SU-DHL-6 (cell line): ENCODE data around the gene SGCA.

Source experiments
- H2AFZ ChIP-seq: fragments of 200-600 bp; sonication (generic); 2 replicates; pipeline ENCODE4 v1.6.1; 2014; ENCODE audit warnings: low read depth, mild to moderate bottlenecking, moderate library complexity, mixed read lengths, antibody characterized with exemption, low read length; ENCODE audit not compliant: severe bottlenecking
- H3F3A ChIP-seq: fragments of 200-600 bp; shearing (Covaris generic); 2 replicates; pipeline ENCODE4 v1.6.0; 2016; ENCODE audit warnings: antibody characterized with exemption, mild to moderate bottlenecking; ENCODE audit not compliant: insufficient read depth
- H3K27ac ChIP-seq: fragments of 200-600 bp; sonication (generic); 2 replicates; pipeline ENCODE4 v1.5.1; 2016; ENCODE audit warnings: low read depth, mild to moderate bottlenecking, low read length, moderate library complexity, mixed read lengths
- H3K27me3 ChIP-seq: fragments of 200-600 bp; sonication (generic), shearing (Covaris generic); 2 replicates; pipeline ENCODE4 v1.6.0; 2014; ENCODE audit warnings: mild to moderate bottlenecking, low read length
- H3K36me3 ChIP-seq: fragments of 200-600 bp; sonication (generic); 2 replicates; pipeline ENCODE4 v1.6.1; 2014; ENCODE audit warnings: mild to moderate bottlenecking, low read length, mixed read lengths
- H3K4me2 ChIP-seq: fragments of 300-600, 200-600 bp; shearing (Covaris generic), sonication (generic); 2 replicates; pipeline ENCODE4 v1.6.0; 2014; ENCODE audit warnings: low read length, low read depth, mild to moderate bottlenecking; ENCODE audit not compliant: poor library complexity, severe bottlenecking
- H3K4me3 ChIP-seq: fragments of 200-600 bp; sonication (generic); 2 replicates; pipeline ENCODE4 v1.5.1; 2014; ENCODE audit warnings: antibody characterized with exemption, low read length, mild to moderate bottlenecking, mixed read lengths; ENCODE audit not compliant: insufficient read depth, poor library complexity, severe bottlenecking
- H3K79me2 ChIP-seq: fragments of 200-600 bp; sonication (generic); 2 replicates; pipeline ENCODE4 v1.6.1; 2014; ENCODE audit warnings: mild to moderate bottlenecking, low read length, moderate library complexity; ENCODE audit not compliant: insufficient read depth
- H3K9ac ChIP-seq: fragments of 200-600 bp; sonication (generic); 2 replicates; pipeline ENCODE4 v1.7.0; 2014; ENCODE audit warnings: mild to moderate bottlenecking, low read length
- H3K9me2 ChIP-seq: fragments of 200-600 bp; sonication (generic); replicated peaks from 2 replicates; pipeline ENCODE4 v1.6.1; 2014; ENCODE audit warnings: low read length; ENCODE audit not compliant: insufficient read depth
- H3K9me3 ChIP-seq: fragments of 200-600 bp; sonication (generic); 2 replicates; pipeline ENCODE4 v1.6.1; 2014; ENCODE audit warnings: low read length, mixed read lengths; ENCODE audit not compliant: insufficient read depth
- H4K20me1 ChIP-seq: fragments of 200-600 bp; sonication (generic); 2 replicates; pipeline ENCODE4 v1.6.1; 2014; ENCODE audit warnings: low read depth, mild to moderate bottlenecking, antibody characterized with exemption, low read length, moderate library complexity, mixed read lengths
- CTCF ChIP-seq: fragments of 200-600 bp; sonication (generic); IDR thresholded peaks from one replicate; pipeline ENCODE4 v1.5.1; 2017; ENCODE audit warnings: antibody characterized with exemption, mild to moderate bottlenecking, low read length, moderate library complexity; ENCODE audit not compliant: insufficient read depth, poor library complexity, severe bottlenecking
- EZH2phosphoT487 ChIP-seq: fragments of 200-600 bp; sonication (generic), shearing (Covaris generic); conservative IDR thresholded peaks from 2 replicates; pipeline ENCODE4 v1.6.1; 2018; ENCODE audit warnings: mild to moderate bottlenecking, antibody characterized with exemption, low read length, moderate library complexity, mixed read lengths

The SGCA gene

GRCh38 chr17:50133769-50134099, 32.1 kb upstream of the SGCA start:
- Histone ChIP-seq H3K9ac (no peak overlapping the region), H3F3A (0 out of 2 replicates have a peak, but pooled peaks cover 4% of the 10 kb centered on the region), H3K36me3 (peaks cover 6% of the 10 kb centered on the region; the same call in 1 of the 2 replicates), H3K79me2 (no peaks in the 10 kb centered on the region), H3K4me2 (no peak overlapping the region), H4K20me1 (no peaks in the 10 kb centered on the region), H3K9me2 (no peaks in the 10 kb centered on the region), H2AFZ (no peak overlapping the region), H3K9me3 (no peaks in the 10 kb centered on the region), H3K4me3 (no peak overlapping the region), H3K27ac (no peak overlapping the region), H3K27me3 (no peaks in the 10 kb centered on the region)
- no peak for TF ChIP-seq CTCF
- no peak for TF ChIP-seq EZH2phosphoT487

GRCh38 chr17:50134206-50135110, 31.3 kb upstream of the SGCA start:
- H3K9ac ChIP-seq = no peak overlapping the region

GRCh38 chr17:50135316-50136095, 30.3 kb upstream of the SGCA start:
- no peaks in the 10 kb centered on the region for H3K9me2 ChIP-seq
- 0 out of 2 replicates have a peak, but pooled peaks cover 4% of the 10 kb centered on the region for H3F3A ChIP-seq
- H3K9me3 ChIP-seq = no peaks in the 10 kb centered on the region
- H4K20me1 ChIP-seq = no peaks in the 10 kb centered on the region
- H3K27ac ChIP-seq = no peak overlapping the region
- H3K4me3 ChIP-seq = no peak overlapping the region
- H2AFZ ChIP-seq = no peak overlapping the region
- H3K27me3 ChIP-seq = no peaks in the 10 kb centered on the region
- H3K9ac ChIP-seq = no peak overlapping the region
- H3K36me3 ChIP-seq = peaks cover 15% of the 10 kb centered on the region
- no peak for TF ChIP-seq EZH2phosphoT487
- TF ChIP-seq CTCF = no peak
- no peak overlapping the region for H3K4me2 ChIP-seq
- H3K79me2 ChIP-seq = no peaks in the 10 kb centered on the region

More at GRCh38 chr17:50134206-50135110, 31.3 kb upstream of the SGCA start:
- Histone ChIP-seq H3K4me3 (no peak overlapping the region), H3K79me2 (no peaks in the 10 kb centered on the region), H3K27ac (no peak overlapping the region), H3K36me3 (peaks cover 13% of the 10 kb centered on the region), H3F3A (0 out of 2 replicates have a peak, but pooled peaks cover 4% of the 10 kb centered on the region), H3K9me2 (no peaks in the 10 kb centered on the region), H3K9me3 (no peaks in the 10 kb centered on the region), H2AFZ (no peak overlapping the region), H3K4me2 (no peak overlapping the region), H3K27me3 (no peaks in the 10 kb centered on the region), H4K20me1 (no peaks in the 10 kb centered on the region)
- TF ChIP-seq CTCF (no peak), EZH2phosphoT487 (no peak)
